ENCODE measurements around the gene NDC80.
"Not testable (repeated sequence)": the region's sequence is repeated elsewhere in the genome, so short reads cannot be mapped to it uniquely, and the experiment has no call there.

GRCh38 chr18:2541925-2542563 lies 29.3 kb upstream of the NDC80 start:
- TF ChIP-seq SUZ12 (IDR thresholded peaks at IDR 0.05); ZNF384 (IDR thresholded peaks at IDR 0.05); ARNT (IDR thresholded peaks at IDR 0.05); SP1 (IDR thresholded peaks at IDR 0.05); BHLHE40 (IDR thresholded peaks at IDR 0.05; ENCODE audit: borderline replicate concordance); FOXM1 (IDR thresholded peaks at IDR 0.05; ENCODE audit: borderline replicate concordance); NFRKB (IDR thresholded peaks at IDR 0.05); LEF1 (IDR thresholded peaks at IDR 0.05; ENCODE audit: borderline replicate concordance); HDGF (IDR thresholded peaks at IDR 0.05; ENCODE audit: borderline replicate concordance); PKNOX1 (IDR thresholded peaks at IDR 0.05): not testable (repeated sequence)

All from HEK293T (cell line).